Coronary artery (tissue), 2 donors: Measurements from ENCODE around the gene ESR2.
"Not testable (repeated sequence)": the region's sequence is repeated elsewhere in the genome, so short reads cannot be mapped to it uniquely, and the experiment has no call there.

Experiments used
- DNase-seq: peaks from one replicate; pipeline ENCODE4 v3.0.0-alpha.2; 2017; ENCODE audit warnings: low spot score
- H3K27ac ChIP-seq, 2 donors: fragments of 200-600 bp; sonication (generic); one replicate each; pipeline ENCODE4 v1.5.1; 2016 to 2019
- H3K4me3 ChIP-seq: fragments of 200-600 bp; sonication (generic); 2 replicates; pipeline ENCODE4 v1.5.1; 2016; ENCODE audit warnings: mild to moderate bottlenecking, moderate library complexity
- TF ChIP-seq, protein P1 (sequence below): fragments of 200-600 bp; sonication (generic); IDR thresholded peaks from one replicate; pipeline ENCODE4 v1.5.1; 2019; ENCODE audit warnings: antibody characterized with exemption

ESR2 gene

GRCh38 chr14:64324895-64325294, 30.7 kb upstream of the ESR2 start:
- TF ChIP-seq, protein P1, sequence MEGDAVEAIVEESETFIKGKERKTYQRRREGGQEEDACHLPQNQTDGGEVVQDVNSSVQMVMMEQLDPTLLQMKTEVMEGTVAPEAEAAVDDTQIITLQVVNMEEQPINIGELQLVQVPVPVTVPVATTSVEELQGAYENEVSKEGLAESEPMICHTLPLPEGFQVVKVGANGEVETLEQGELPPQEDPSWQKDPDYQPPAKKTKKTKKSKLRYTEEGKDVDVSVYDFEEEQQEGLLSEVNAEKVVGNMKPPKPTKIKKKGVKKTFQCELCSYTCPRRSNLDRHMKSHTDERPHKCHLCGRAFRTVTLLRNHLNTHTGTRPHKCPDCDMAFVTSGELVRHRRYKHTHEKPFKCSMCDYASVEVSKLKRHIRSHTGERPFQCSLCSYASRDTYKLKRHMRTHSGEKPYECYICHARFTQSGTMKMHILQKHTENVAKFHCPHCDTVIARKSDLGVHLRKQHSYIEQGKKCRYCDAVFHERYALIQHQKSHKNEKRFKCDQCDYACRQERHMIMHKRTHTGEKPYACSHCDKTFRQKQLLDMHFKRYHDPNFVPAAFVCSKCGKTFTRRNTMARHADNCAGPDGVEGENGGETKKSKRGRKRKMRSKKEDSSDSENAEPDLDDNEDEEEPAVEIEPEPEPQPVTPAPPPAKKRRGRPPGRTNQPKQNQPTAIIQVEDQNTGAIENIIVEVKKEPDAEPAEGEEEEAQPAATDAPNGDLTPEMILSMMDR = no peak
- no peak for DNase-seq
- Histone ChIP-seq H3K4me3 (no peak overlapping the region), H3K27ac (no peak overlapping the region)

GRCh38 chr14:64324461-64324860, 30.3 kb upstream of the ESR2 start:
- TF ChIP-seq, protein P1 = no peak
- DNase-seq = no peak
- H3K27ac ChIP-seq = no peak overlapping the region
- H3K4me3 ChIP-seq = no peak overlapping the region

DNA sequence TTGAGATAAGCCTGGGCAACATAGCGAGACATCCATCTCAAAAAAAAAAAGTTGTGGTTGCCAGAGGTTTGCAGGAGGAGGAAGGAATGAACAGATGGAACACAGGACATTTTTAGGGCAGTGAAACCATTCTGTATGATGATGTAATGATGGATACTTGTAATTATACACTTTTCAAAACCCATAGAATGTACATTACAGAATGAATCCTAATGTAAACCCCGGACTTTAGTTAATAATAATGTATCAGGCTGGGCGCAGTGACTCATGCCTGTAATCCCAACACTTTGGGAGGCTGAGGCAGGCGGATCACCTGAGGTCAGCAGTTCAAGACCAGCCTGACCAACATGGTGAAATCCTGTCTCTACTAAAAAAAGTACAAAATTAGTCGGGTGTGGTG, 26.2 kb upstream of the ESR2 start:
- DNase-seq, H3K27ac ChIP-seq, H3K4me3 ChIP-seq: not testable (repeated sequence)

DNA sequence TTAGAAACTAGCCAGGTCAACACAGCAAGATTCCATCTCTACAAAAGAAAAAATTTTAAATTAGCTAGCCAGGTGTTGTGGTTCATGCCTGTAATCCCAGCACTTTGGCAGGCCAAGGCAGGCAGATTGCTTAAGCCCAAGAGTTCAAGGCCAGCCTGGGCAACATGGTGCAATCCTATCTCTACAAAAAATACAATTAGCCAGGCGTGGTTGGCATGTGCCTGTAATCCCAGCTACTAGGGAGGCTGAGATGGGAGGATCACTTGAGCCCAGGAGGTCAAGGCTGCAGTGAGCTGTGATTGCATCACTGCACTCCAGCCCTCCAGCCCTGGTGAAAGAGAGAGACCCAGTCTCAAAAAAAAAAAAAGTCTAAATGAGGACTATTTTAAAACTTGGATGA, 24.5 kb upstream of the ESR2 start:
- not testable (repeated sequence) for H3K27ac ChIP-seq, H3K4me3 ChIP-seq, DNase-seq

GRCh38 chr14:64303471-64303917, 9.3 kb upstream of the ESR2 start:
- DNase-seq = no peak
- TF ChIP-seq, protein P1 = peak; percentile 65

GRCh38 chr14:64298773-64299172, 4.6 kb upstream of the ESR2 start:
- TF ChIP-seq, protein P1 = no peak
- DNase-seq = no peak
- Histone ChIP-seq H3K27ac (no peak overlapping the region), H3K4me3 (no peak overlapping the region)

More at GRCh38 chr14:64303471-64303917, 9.3 kb upstream of the ESR2 start:
- H3K4me3 ChIP-seq = no peak overlapping the region
- no peak overlapping the region for H3K27ac ChIP-seq

DNA sequence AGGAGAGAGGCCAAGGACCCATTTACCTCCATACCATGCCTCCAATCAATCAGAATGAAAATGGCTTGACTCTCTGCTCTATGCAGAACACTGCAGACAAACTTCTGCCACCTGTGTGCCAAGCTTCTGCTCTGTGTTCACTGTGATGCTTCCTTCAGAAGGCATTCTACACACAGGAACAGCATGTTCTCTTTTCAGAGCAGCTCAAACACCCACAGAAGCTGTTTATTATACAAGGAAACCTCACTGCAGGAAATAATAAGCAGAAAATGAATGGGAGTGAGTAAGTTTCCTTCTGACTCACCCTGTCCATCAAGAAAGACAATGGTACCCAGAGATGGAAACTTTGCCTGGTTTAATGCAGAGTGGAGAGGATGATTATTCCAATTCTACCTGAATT, 2.4 kb upstream of the ESR2 start:
- no peak for DNase-seq
- TF ChIP-seq, protein P1 = no peak
- Histone ChIP-seq H3K27ac (no peak overlapping the region), H3K4me3 (no peak overlapping the region)

DNA sequence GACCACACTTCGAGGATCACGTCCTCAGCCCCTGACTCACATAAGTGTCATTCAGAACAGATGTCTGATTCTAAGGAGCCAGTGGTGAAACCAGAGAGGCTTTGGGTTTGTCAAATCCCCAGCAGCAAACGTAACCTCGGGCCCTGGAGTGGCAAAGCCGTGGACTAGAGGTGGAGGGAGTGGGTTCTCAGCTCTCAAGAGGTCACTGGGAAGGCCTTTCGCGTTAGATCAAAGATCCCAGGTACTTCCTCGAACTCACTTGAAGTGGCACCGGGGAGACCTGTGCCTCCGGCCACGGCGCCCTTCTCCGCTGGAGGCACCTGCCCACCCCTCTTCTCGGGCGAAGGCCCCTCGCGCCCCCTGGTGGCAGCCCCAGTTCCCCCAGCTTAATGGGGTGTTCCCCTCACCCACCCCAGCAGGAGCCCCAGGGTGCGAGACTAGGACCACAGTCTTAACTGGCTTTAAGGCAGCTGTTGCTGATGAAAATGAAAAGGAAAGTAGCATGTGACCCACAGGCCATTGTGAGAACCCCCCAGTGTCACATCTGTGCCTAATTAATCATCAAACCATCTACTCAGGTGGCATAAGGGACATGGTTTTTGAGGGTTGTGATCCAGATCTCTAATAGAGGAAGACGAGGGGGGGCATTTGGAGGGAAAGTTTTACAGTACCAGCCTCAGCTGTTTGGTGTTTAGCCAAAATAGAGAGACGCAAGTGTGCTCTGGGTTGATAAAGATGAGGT, 672 bp upstream of the ESR2 start:
- H3K27ac ChIP-seq = no peak overlapping the region
- TF ChIP-seq, protein P1 = peak; percentile 43
- DNase-seq = no peak
- H3K4me3 ChIP-seq = peak overlapping the region; percentile 62
